NT2/D1 (cell line): ENCODE data around the gene ARSD.

ENCODE experiments used
- SUZ12 ChIP-seq: IDR thresholded peaks from 2 replicates; pipeline ENCODE4 v1.6.1; 2011; ENCODE audit not compliant: insufficient read length, insufficient read depth; ENCODE audit errors: extremely low read depth
- YY1 ChIP-seq: IDR thresholded peaks from 2 replicates; pipeline ENCODE4 v1.6.1; 2011; ENCODE audit not compliant: insufficient read length, insufficient read depth
- ZNF274 ChIP-seq: IDR thresholded peaks from 2 replicates; pipeline ENCODE4 v1.6.1; 2011; ENCODE audit warnings: mild to moderate bottlenecking, low read depth, low read length

DNA sequence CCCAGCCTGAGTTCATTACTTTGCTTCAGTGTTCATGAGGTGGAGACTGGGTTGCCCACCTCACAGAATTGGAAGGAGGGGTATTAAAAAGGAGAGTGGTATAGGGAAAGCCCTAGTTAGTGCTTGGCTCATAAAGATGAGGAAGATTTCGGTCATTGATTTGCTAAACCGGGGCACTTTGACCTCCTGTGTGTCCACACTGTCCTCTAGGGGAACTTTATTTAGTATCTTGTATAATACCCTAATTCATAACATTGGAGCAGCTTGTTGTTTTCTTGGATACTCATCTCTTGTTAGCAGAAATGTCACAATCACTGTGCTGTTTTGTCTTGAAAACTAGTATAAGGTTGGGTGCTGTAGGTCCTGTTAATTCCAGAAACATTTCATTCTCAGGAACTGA is 50.6 kb downstream of the ARSD start:
- TF ChIP-seq YY1: no peak
- no peak for TF ChIP-seq SUZ12
- no peak for TF ChIP-seq ZNF274
